MM.1S (cell line): Measurements from ENCODE around the gene SLC9C1.
A peak's percentile ranks its signal among the peaks of the same experiment; 100 is the strongest.

Source experiments
- DNase-seq: peaks from one replicate; pipeline ENCODE4 v3.0.0-alpha.2; 2015
- H2AFZ ChIP-seq: fragments of 300-600 bp; sonication (generic); 2 replicates; pipeline ENCODE4 v1.6.0; 2016; ENCODE audit warnings: antibody characterized with exemption, low read length
- H3F3A ChIP-seq: fragments of 300-600 bp; sonication (generic); 2 replicates; pipeline ENCODE4 v1.6.1; 2016; ENCODE audit warnings: mild to moderate bottlenecking, antibody characterized with exemption, low read length, moderate library complexity, mixed read lengths; ENCODE audit not compliant: insufficient read depth
- H3K27ac ChIP-seq: fragments of 300-600 bp; sonication (generic); 2 replicates; pipeline ENCODE4 v1.5.1; 2016; ENCODE audit warnings: mild to moderate bottlenecking, low read length
- H3K27me3 ChIP-seq: fragments of 300-600 bp; sonication (generic); replicated peaks from 2 replicates; pipeline ENCODE4 v1.6.0; 2016; ENCODE audit warnings: low read length; ENCODE audit not compliant: insufficient read depth
- H3K36me3 ChIP-seq: fragments of 300-600 bp; sonication (generic); replicated peaks from 2 replicates; pipeline ENCODE4 v1.6.1; 2016; ENCODE audit warnings: mild to moderate bottlenecking, low read length, mixed read lengths; ENCODE audit not compliant: insufficient read depth
- H3K4me1 ChIP-seq: fragments of 300-600 bp; sonication (generic); 2 replicates; pipeline ENCODE4 v1.6.1; 2016; ENCODE audit warnings: low read length, mixed read lengths
- H3K4me2 ChIP-seq: fragments of 300-600 bp; sonication (generic); 2 replicates; pipeline ENCODE4 v1.6.0; 2016; ENCODE audit warnings: low read depth, low read length
- H3K4me3 ChIP-seq: fragments of 300-600 bp; sonication (generic); 2 replicates; pipeline ENCODE4 v1.5.1; 2016; ENCODE audit warnings: low read length, mixed read lengths
- H3K79me2 ChIP-seq: fragments of 300-600 bp; sonication (generic); 2 replicates; pipeline ENCODE4 v1.6.1; 2016; ENCODE audit warnings: mixed run types, low read length, mixed read lengths
- H3K9ac ChIP-seq: fragments of 300-600 bp; sonication (generic); 2 replicates; pipeline ENCODE4 v1.6.1; 2016; ENCODE audit warnings: low read length, mixed read lengths
- H3K9me2 ChIP-seq: fragments of 300-600 bp; sonication (generic); replicated peaks from 2 replicates; pipeline ENCODE4 v1.6.1; 2016; ENCODE audit warnings: mild to moderate bottlenecking, low read length, mixed read lengths; ENCODE audit not compliant: insufficient read depth
- H3K9me3 ChIP-seq: fragments of 300-600 bp; sonication (generic); replicated peaks from 2 replicates; pipeline ENCODE4 v1.6.1; 2016; ENCODE audit warnings: mild to moderate bottlenecking, low read length, mixed read lengths; ENCODE audit not compliant: insufficient read depth
- H4K20me1 ChIP-seq: fragments of 300-600 bp; sonication (generic); 2 replicates; pipeline ENCODE4 v1.6.1; 2016; ENCODE audit warnings: mild to moderate bottlenecking, low read length, moderate library complexity, mixed read lengths; ENCODE audit not compliant: insufficient read depth
- EZH2 ChIP-seq: fragments of 300-600 bp; sonication (generic); optimal IDR thresholded peaks from 2 replicates; pipeline ENCODE3; 2017; ENCODE audit warnings: low read depth, mild to moderate bottlenecking, antibody characterized with exemption, low read length, mixed read lengths
- EZH2phosphoT487 ChIP-seq: fragments of 300-600 bp; sonication (generic); IDR thresholded peaks from 2 replicates; pipeline ENCODE4 v1.6.1; 2018; ENCODE audit warnings: antibody characterized with exemption, low read length
- TF ChIP-seq, protein P1 (sequence below): fragments of 300-600 bp; sonication (generic); IDR thresholded peaks from 2 replicates; pipeline ENCODE4 v1.5.1; 2016; ENCODE audit warnings: antibody characterized with exemption, low read length, mixed read lengths

Gene SLC9C1

DNA sequence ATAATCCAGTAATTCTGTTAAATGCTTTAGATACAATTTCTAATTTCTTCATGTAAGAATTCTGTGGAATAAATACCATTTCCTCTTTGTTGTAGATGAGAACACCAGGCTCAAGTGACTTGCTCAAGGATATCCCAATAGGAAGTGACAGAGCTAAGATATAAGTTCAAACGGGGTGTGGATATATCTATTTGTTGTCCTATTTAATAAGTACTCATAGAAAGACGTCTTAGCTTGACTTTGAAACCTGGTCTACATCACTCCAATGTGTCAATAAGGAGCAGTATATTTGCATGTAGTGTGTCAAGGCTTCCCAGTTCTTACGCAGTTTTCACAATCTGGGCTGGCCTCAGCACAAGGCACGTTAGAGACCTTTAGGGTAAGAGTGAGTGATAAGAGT lies 156.2 kb downstream of the SLC9C1 start:
- Histone ChIP-seq H3K4me2 (no peak overlapping the region), H3K79me2 (no peaks in the 10 kb centered on the region), H3K4me1 (peaks cover 46% of the 10 kb centered on the region), H3K27me3 (no peaks in the 10 kb centered on the region), H3F3A (peaks cover 22% of the 10 kb centered on the region), H3K9ac (no peak overlapping the region), H2AFZ (no peak overlapping the region), H3K27ac (no peak overlapping the region), H3K4me3 (no peak overlapping the region), H3K9me2 (no peaks in the 10 kb centered on the region), H4K20me1 (no peaks in the 10 kb centered on the region), H3K36me3 (no peaks in the 10 kb centered on the region), H3K9me3 (no peaks in the 10 kb centered on the region)
- no peak for DNase-seq
- TF ChIP-seq EZH2phosphoT487: no peak
- no peak for TF ChIP-seq EZH2
- TF ChIP-seq, protein P1, sequence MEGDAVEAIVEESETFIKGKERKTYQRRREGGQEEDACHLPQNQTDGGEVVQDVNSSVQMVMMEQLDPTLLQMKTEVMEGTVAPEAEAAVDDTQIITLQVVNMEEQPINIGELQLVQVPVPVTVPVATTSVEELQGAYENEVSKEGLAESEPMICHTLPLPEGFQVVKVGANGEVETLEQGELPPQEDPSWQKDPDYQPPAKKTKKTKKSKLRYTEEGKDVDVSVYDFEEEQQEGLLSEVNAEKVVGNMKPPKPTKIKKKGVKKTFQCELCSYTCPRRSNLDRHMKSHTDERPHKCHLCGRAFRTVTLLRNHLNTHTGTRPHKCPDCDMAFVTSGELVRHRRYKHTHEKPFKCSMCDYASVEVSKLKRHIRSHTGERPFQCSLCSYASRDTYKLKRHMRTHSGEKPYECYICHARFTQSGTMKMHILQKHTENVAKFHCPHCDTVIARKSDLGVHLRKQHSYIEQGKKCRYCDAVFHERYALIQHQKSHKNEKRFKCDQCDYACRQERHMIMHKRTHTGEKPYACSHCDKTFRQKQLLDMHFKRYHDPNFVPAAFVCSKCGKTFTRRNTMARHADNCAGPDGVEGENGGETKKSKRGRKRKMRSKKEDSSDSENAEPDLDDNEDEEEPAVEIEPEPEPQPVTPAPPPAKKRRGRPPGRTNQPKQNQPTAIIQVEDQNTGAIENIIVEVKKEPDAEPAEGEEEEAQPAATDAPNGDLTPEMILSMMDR: no peak

DNA sequence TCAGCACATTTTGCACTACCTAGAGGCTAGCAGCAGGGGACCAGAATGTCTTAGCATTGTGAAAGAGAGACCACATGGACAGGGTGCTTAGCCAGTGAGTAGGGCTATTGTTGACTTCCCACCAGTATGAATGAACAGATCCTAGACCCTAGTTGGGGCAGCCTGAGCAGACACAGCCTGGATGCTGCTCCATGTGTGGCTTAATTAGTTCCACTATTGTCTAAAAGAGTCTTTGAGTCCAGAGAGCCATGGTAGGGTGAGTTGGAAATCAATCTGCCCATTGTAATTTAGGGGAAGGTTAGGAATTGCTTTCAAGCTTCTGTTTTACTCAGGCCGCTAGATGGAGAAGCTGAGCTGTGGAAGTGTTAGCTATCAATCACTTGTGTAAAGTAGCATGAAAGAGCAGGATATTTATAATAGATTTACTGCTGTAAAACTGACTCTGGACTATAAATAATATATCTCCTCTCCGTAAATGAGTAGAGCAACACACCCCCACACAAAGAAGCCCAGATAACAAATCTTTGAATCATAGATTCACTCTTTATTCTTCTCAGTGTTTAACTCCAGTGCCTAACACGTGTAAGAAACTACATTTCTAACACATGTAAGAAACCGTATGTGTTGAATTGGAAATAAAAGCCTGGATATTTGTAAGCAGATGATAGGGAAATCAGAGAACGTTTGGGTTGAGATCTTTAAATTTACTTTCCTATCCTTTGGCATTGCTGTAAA lies 156.9 kb downstream of the SLC9C1 start:
- H3K4me3 ChIP-seq: no peak overlapping the region
- peaks cover 28% of the 10 kb centered on the region for H3F3A ChIP-seq
- H3K27me3 ChIP-seq: no peaks in the 10 kb centered on the region
- 0 out of 2 replicates have a peak overlapping the region, but pooled peaks have one; percentile 9 for H3K4me2 ChIP-seq
- H4K20me1 ChIP-seq: no peaks in the 10 kb centered on the region
- H2AFZ ChIP-seq: peak overlapping the region; percentile 15; the same call in 1 of the 2 replicates
- H3K9ac ChIP-seq: no peak overlapping the region
- TF ChIP-seq, protein P1: peak; percentile 80
- no peak for TF ChIP-seq EZH2phosphoT487
- H3K27ac ChIP-seq: no peak overlapping the region
- peaks cover 46% of the 10 kb centered on the region for H3K4me1 ChIP-seq
- DNase-seq: peak; percentile 70
- H3K36me3 ChIP-seq: no peaks in the 10 kb centered on the region
- H3K9me3 ChIP-seq: no peaks in the 10 kb centered on the region
- H3K9me2 ChIP-seq: no peaks in the 10 kb centered on the region
- H3K79me2 ChIP-seq: peaks cover 5% of the 10 kb centered on the region

- H3K4me3 ChIP-seq: no peak overlapping the region
- H3K36me3 ChIP-seq: no peaks in the 10 kb centered on the region
- no peaks in the 10 kb centered on the region for H3K9me2 ChIP-seq
- H3K4me2 ChIP-seq: no peak overlapping the region
- H3K9me3 ChIP-seq: no peaks in the 10 kb centered on the region
- no peak overlapping the region for H3K9ac ChIP-seq
- peaks cover 48% of the 10 kb centered on the region for H3K4me1 ChIP-seq
- no peak for TF ChIP-seq EZH2
- TF ChIP-seq, protein P1: no peak
- no peak for TF ChIP-seq EZH2phosphoT487
- peaks cover 15% of the 10 kb centered on the region for H3K79me2 ChIP-seq
- peaks cover 31% of the 10 kb centered on the region for H3F3A ChIP-seq
- no peak for DNase-seq
- no peak overlapping the region for H3K27ac ChIP-seq
- H3K27me3 ChIP-seq: no peaks in the 10 kb centered on the region
- no peak overlapping the region for H2AFZ ChIP-seq
- no peaks in the 10 kb centered on the region for H4K20me1 ChIP-seq
Measured at GRCh38 chr3:112136046-112136445, 158.0 kb downstream of the SLC9C1 start.
